Naive thymus-derived CD4-positive, alpha-beta T cell (primary cell): ENCODE measurements around the gene ERCC6L2. TPM values are rescaled to one million over a fixed set of nuclear protein-coding genes. Genes with fewer than 3 reads are reported as not detected.
A peak's percentile ranks its signal among the peaks of the same experiment; 100 is the strongest.

ENCODE experiments used
- ATAC-seq: fragments of 150-1000 bp; cut with Tn5 transposase; 2 replicates; pipeline ENCODE4 v1.10.0; 2021; ENCODE audit warnings: mild to moderate bottlenecking, moderate library complexity
- CTCF ChIA-PET: fragments of 350-600 bp; sonication (Branson Sonifier 250); formaldehyde crosslinking; loops from one replicate; lab custom pipeline; 2021; ENCODE audit warnings: antibody characterized with exemption; lab: Charles Lee
- POLR2A ChIA-PET: fragments of 350-600 bp; sonication (Branson Sonifier 250); formaldehyde crosslinking; loops from one replicate; lab custom pipeline; 2021; ENCODE audit warnings: antibody characterized with exemption, inconsistent platforms; lab: Charles Lee
- DNase-seq, 9 donors: peaks; one replicate each; pipeline versions ENCODE4 v3.0.0 to v3.0.0-alpha.2; 2020 to 2022; ENCODE audit warnings: mixed read lengths in 1 of 9
- H3K27ac ChIP-seq: one replicate; pipeline ENCODE4 v1.7.0; 2013; ENCODE audit warnings: mild to moderate bottlenecking, low read depth, low read length, moderate library complexity
- H3K27me3 ChIP-seq, 2 donors: one replicate each; pipeline ENCODE4 v1.7.0; 2013; ENCODE audit warnings: low read length in 2 of 2, mild to moderate bottlenecking in 2 of 2, moderate library complexity in 2 of 2; ENCODE audit not compliant: control insufficient read depth in 2 of 2, insufficient read depth in 2 of 2
- H3K36me3 ChIP-seq, 3 experiments: 1 replicate in 2 of 3; 2 replicates in 1 of 3; pipeline ENCODE4 v1.7.0; 2013; ENCODE audit warnings: low read length in 3 of 3, mild to moderate bottlenecking in 3 of 3, moderate library complexity in 1 of 3; ENCODE audit not compliant: insufficient read depth in 3 of 3, control insufficient read depth in 2 of 3
- H3K4me1 ChIP-seq, 2 donors: one replicate each; pipeline ENCODE4 v1.7.0; 2013; ENCODE audit warnings: low read length in 2 of 2, mild to moderate bottlenecking in 2 of 2, moderate library complexity in 1 of 2; ENCODE audit not compliant: control insufficient read depth in 2 of 2, insufficient read depth in 2 of 2
- H3K4me3 ChIP-seq: 2 replicates; pipeline ENCODE4 v1.7.0; 2013; ENCODE audit warnings: mild to moderate bottlenecking, low read length
- H3K9me3 ChIP-seq, 3 experiments: 1 replicate in 2 of 3; 2 replicates in 1 of 3; pipeline ENCODE4 v1.7.0; 2013; ENCODE audit warnings: low read length in 3 of 3; ENCODE audit not compliant: control insufficient read depth in 2 of 3
- H3K27ac Mint-ChIP-seq, 9 donors: one replicate each; pipeline ENCODE4 v1.8.0; 2020 to 2022; ENCODE audit warnings: mixed read lengths in 9 of 9, mild to moderate bottlenecking in 8 of 9, moderate library complexity in 5 of 9, inconsistent platforms in 2 of 9
- H3K27me3 Mint-ChIP-seq, 5 donors: one replicate each; pipeline ENCODE4 v1.8.0; 2021 to 2022; ENCODE audit warnings: mixed read lengths in 5 of 5, mild to moderate bottlenecking in 1 of 5
- H3K36me3 Mint-ChIP-seq, 5 donors: one replicate each; pipeline ENCODE4 v1.8.0; 2020 to 2022; ENCODE audit warnings: mixed read lengths in 5 of 5, mild to moderate bottlenecking in 3 of 5, inconsistent platforms in 1 of 5
- H3K4me1 Mint-ChIP-seq, 7 donors: one replicate each; pipeline ENCODE4 v1.8.0; 2020 to 2022; ENCODE audit warnings: mixed read lengths in 7 of 7, mild to moderate bottlenecking in 3 of 7, inconsistent platforms in 1 of 7
- H3K4me3 Mint-ChIP-seq, 10 donors: one replicate each; pipeline ENCODE4 v1.8.0; 2020 to 2022; ENCODE audit warnings: mild to moderate bottlenecking in 10 of 10, mixed read lengths in 10 of 10, moderate library complexity in 6 of 10, inconsistent platforms in 2 of 10
- H3K9me3 Mint-ChIP-seq, 11 donors: one replicate each; pipeline ENCODE4 v1.8.0; 2020 to 2022; ENCODE audit warnings: mixed read lengths in 11 of 11, mild to moderate bottlenecking in 4 of 11, inconsistent platforms in 1 of 11, moderate library complexity in 1 of 11
- intact Hi-C, 2 donors: fragments of 100-400 bp; cut with micrococcal nuclease; formaldehyde crosslinking; loops; one replicate each; pipeline ENCODE4 v1.15.1; 2023
- polyA plus RNA-seq, 2 donors: library from polyadenylated mRNA; unstranded; fragments of 300-500 nt; fragmentation: Illumina TruSeq; gene quantifications; one replicate each; pipeline ENCODE4 v1.2.3, GENCODE V29; 2021
- total RNA-seq, 6 experiments: library from RNA in 5 of 6; stranded (reverse) in 5 of 6; gene quantifications; 1 replicate in 5 of 6; 2 replicates in 1 of 6; pipeline ENCODE4 v1.2.3 and lab custom pipeline; 2021 to 2026

ERCC6L2 gene
- total and polyA plus RNA-seq, 7 experiments from 2014 or later = 46.2 to 82.8 (median 54.9) TPM

- H3K36me3 ChIP-seq = peaks cover 0 to 39% (median 5%) of the 10 kb centered on the region in 3 experiments
- CTCF ChIA-PET = interaction anchor here (0.5 to 0.7 kb wide), 2 partner anchors 28 to 526 kb away, joined by 3 to 4 read pairs; partner anchors contain the start of gene HABP4
- Mint-ChIP-seq H3K27ac (no peak overlapping the region), H3K4me3 (no peak overlapping the region), H3K9me3 (no peaks in the 10 kb centered on the region), H3K36me3 (peaks cover 12 to 51% (median 35%) of the 10 kb centered on the region in 5 donors), H3K4me1 (peaks cover 0 to 10% (median 0%) of the 10 kb centered on the region in 7 donors), H3K27me3 (no peaks in the 10 kb centered on the region)
- POLR2A ChIA-PET = no interaction called here
- H3K27me3 ChIP-seq = no peaks in the 10 kb centered on the region
- no peak for DNase-seq
- no peaks in the 10 kb centered on the region for H3K4me1 ChIP-seq
- intact Hi-C loops = no loop called here
- no peak for ATAC-seq
- no peaks in the 10 kb centered on the region for H3K9me3 ChIP-seq
- H3K27ac ChIP-seq = no peak overlapping the region
- H3K4me3 ChIP-seq = no peak overlapping the region
Observed at GRCh38 chr9:95923794-95924193, 48.3 kb downstream of the ERCC6L2 start.

GRCh38 chr9:95924987-95925386, 49.5 kb downstream of the ERCC6L2 start:
- Mint-ChIP-seq H3K27ac (no peak overlapping the region), H3K4me3 (no peak overlapping the region), H3K4me1 (peaks cover 0 to 7% (median 2%) of the 10 kb centered on the region in 7 donors), H3K9me3 (no peaks in the 10 kb centered on the region), H3K27me3 (no peaks in the 10 kb centered on the region), H3K36me3 (peaks cover 6 to 48% (median 34%) of the 10 kb centered on the region in 5 donors)
- peaks cover 0 to 41% (median 5%) of the 10 kb centered on the region in 3 experiments for H3K36me3 ChIP-seq
- H3K9me3 ChIP-seq = no peaks in the 10 kb centered on the region
- no peak overlapping the region for H3K4me3 ChIP-seq
- POLR2A ChIA-PET = no interaction called here
- CTCF ChIA-PET = no interaction called here
- intact Hi-C loops = no loop called here
- no peaks in the 10 kb centered on the region for H3K27me3 ChIP-seq
- no peaks in the 10 kb centered on the region for H3K4me1 ChIP-seq
- no peak overlapping the region for H3K27ac ChIP-seq
- no peak for ATAC-seq
- no peak for DNase-seq

GRCh38 chr9:95927271-95928004, 51.9 kb downstream of the ERCC6L2 start:
- intact Hi-C loops = no loop called here
- Histone ChIP-seq H3K4me3 (no peak overlapping the region), H3K27ac (no peak overlapping the region), H3K4me1 (no peaks in the 10 kb centered on the region), H3K27me3 (no peaks in the 10 kb centered on the region), H3K9me3 (no peaks in the 10 kb centered on the region), H3K36me3 (peaks cover 0 to 34% (median 5%) of the 10 kb centered on the region in 3 experiments)
- POLR2A ChIA-PET = interaction anchor here (0.8 to 2.4 kb wide), 2 partner anchors 52 to 454 kb away, joined by 4 to 10 read pairs; partner anchors contain the start of gene ERCC6L2
- Mint-ChIP-seq H3K4me3 (no peak overlapping the region), H3K27me3 (no peaks in the 10 kb centered on the region), H3K36me3 (peaks cover 14 to 67% (median 55%) of the 10 kb centered on the region in 5 donors), H3K27ac (peak overlapping the region in 2 of 9 donors; percentile 12 to 56), H3K4me1 (peaks cover 0 to 10% (median 4%) of the 10 kb centered on the region in 7 donors), H3K9me3 (peaks cover 0 to 1% (median 0%) of the 10 kb centered on the region in 11 donors)
- DNase-seq (no peak), ATAC-seq (no peak)
- CTCF ChIA-PET = interaction anchor here (0.6 kb wide), 1 partner anchor 76 kb away, joined by 3 read pairs; no protein-coding TSS in a partner anchor

GRCh38 chr9:95930277-95930676, 54.8 kb downstream of the ERCC6L2 start:
- ChIA-PET POLR2A (interaction anchor here (0.6 to 1.7 kb wide), 2 partner anchors 55 to 60 kb away, joined by 3 to 5 read pairs; partner anchors contain the start of gene ERCC6L2), CTCF (no interaction called here)
- H3K4me1 Mint-ChIP-seq = peaks cover 0 to 5% (median 4%) of the 10 kb centered on the region in 7 donors
- Histone ChIP-seq H3K27ac (no peak overlapping the region), H3K36me3 (peaks cover 0 to 40% (median 9%) of the 10 kb centered on the region in 3 experiments), H3K27me3 (no peaks in the 10 kb centered on the region), H3K4me1 (no peaks in the 10 kb centered on the region), H3K4me3 (no peak overlapping the region), H3K9me3 (no peaks in the 10 kb centered on the region)
- DNase-seq = no peak
- no peak for ATAC-seq
- peaks cover 14 to 79% (median 62%) of the 10 kb centered on the region in 5 donors for H3K36me3 Mint-ChIP-seq
- intact Hi-C loops = no loop called here
- no peak overlapping the region for H3K4me3 Mint-ChIP-seq
- H3K27ac Mint-ChIP-seq = no peak overlapping the region
- peaks cover 0 to 2% (median 0%) of the 10 kb centered on the region in 11 donors for H3K9me3 Mint-ChIP-seq
- no peaks in the 10 kb centered on the region for H3K27me3 Mint-ChIP-seq

- no peaks in the 10 kb centered on the region for H3K9me3 ChIP-seq
- H3K4me3 ChIP-seq = no peak overlapping the region
- H3K36me3 ChIP-seq = peaks cover 0 to 41% (median 13%) of the 10 kb centered on the region in 3 experiments
- peaks cover 0 to 4% (median 3%) of the 10 kb centered on the region in 7 donors for H3K4me1 Mint-ChIP-seq
- ChIA-PET CTCF (interaction anchor here (0.8 kb wide), 1 partner anchor 39 kb away, joined by 3 read pairs; no protein-coding TSS in a partner anchor), POLR2A (no interaction called here)
- H3K27ac ChIP-seq = no peak overlapping the region
- ATAC-seq (no peak), DNase-seq (no peak)
- no peak overlapping the region for H3K27ac Mint-ChIP-seq
- H3K4me1 ChIP-seq = no peaks in the 10 kb centered on the region
- intact Hi-C loops = no loop called here
- H3K27me3 ChIP-seq = no peaks in the 10 kb centered on the region
- peaks cover 0 to 24% (median 11%) of the 10 kb centered on the region in 11 donors for H3K9me3 Mint-ChIP-seq
- H3K27me3 Mint-ChIP-seq = no peaks in the 10 kb centered on the region
- no peak overlapping the region for H3K4me3 Mint-ChIP-seq
- H3K36me3 Mint-ChIP-seq = peaks cover 28 to 91% (median 82%) of the 10 kb centered on the region in 5 donors
Observed at GRCh38 chr9:95935861-95936578, 60.5 kb downstream of the ERCC6L2 start.

- Mint-ChIP-seq H3K9me3 (peaks cover 0 to 24% (median 11%) of the 10 kb centered on the region in 11 donors), H3K4me1 (peaks cover 0 to 4% (median 0%) of the 10 kb centered on the region in 7 donors)
- H3K4me3 ChIP-seq = no peak overlapping the region
Observed at GRCh38 chr9:95936579-95937075, 61.1 kb downstream of the ERCC6L2 start.

More at GRCh38 chr9:95936579-95937075, 61.1 kb downstream of the ERCC6L2 start:
- ATAC-seq (no peak), DNase-seq (no peak)
- H3K4me3 Mint-ChIP-seq = no peak overlapping the region
- no peaks in the 10 kb centered on the region for H3K4me1 ChIP-seq
- no peak overlapping the region for H3K27ac ChIP-seq
- no peak overlapping the region for H3K27ac Mint-ChIP-seq
- H3K36me3 Mint-ChIP-seq = peaks cover 25 to 91% (median 80%) of the 10 kb centered on the region in 5 donors
- ChIA-PET POLR2A (no interaction called here), CTCF (interaction anchor here (0.8 kb wide), 1 partner anchor 38 kb away, joined by 3 read pairs; no protein-coding TSS in a partner anchor)
- no peaks in the 10 kb centered on the region for H3K27me3 ChIP-seq
- peaks cover 0 to 46% (median 13%) of the 10 kb centered on the region in 3 experiments for H3K36me3 ChIP-seq
- no peaks in the 10 kb centered on the region for H3K27me3 Mint-ChIP-seq
- intact Hi-C loops = no loop called here
- no peaks in the 10 kb centered on the region for H3K9me3 ChIP-seq
